ENCODE measurements around the gene UST. TPM values are rescaled to one million over a fixed set of nuclear protein-coding genes. Genes with fewer than 3 reads are reported as not detected.

UST gene
- total RNA-seq, 1 experiment from 2014 or later = 6.8 TPM

GRCh38 chr6:149118737-149119653 lies 372.2 kb downstream of the UST start:
- DNase-seq (ENCODE audit: low read depth) = no peak

- no peak for DNase-seq (ENCODE audit: low read depth)
Measured at GRCh38 chr6:149122850-149123821, 376.3 kb downstream of the UST start.

- DNase-seq (ENCODE audit: low read depth) = no peak
Measured at GRCh38 chr6:149125309-149125708, 378.5 kb downstream of the UST start.

Measured in RPMI7951 (cell line).